Lower leg skin (tissue), 4 donors: Measurements from ENCODE around the gene TMEM184A. TPM values are rescaled to one million over a fixed set of nuclear protein-coding genes. Genes with fewer than 3 reads are reported as not detected.
A peak's percentile ranks its signal among the peaks of the same experiment; 100 is the strongest.

Source experiments
- DNase-seq, 2 donors: peaks; one replicate each; pipeline ENCODE4 v3.0.0-alpha.2; 2019; ENCODE audit warnings: low spot score in 2 of 2
- H3K4me3 ChIP-seq: fragments of 200-600 bp; sonication (generic); 2 replicates; pipeline ENCODE4 v1.5.1; 2017; ENCODE audit warnings: mild to moderate bottlenecking, low read depth; ENCODE audit not compliant: poor library complexity, severe bottlenecking
- POLR2A ChIP-seq, 2 donors: fragments of 450-650 bp; IDR thresholded peaks; one replicate each; pipeline ENCODE4 v1.6.1; 2016 to 2017; ENCODE audit warnings: antibody characterized with exemption in 2 of 2, mild to moderate bottlenecking in 1 of 2, moderate library complexity in 1 of 2
- WGBS, 2 donors: methylation state at CpG; one replicate each; pipeline ENCODE4 v1.1.5; 2018; 5-methylcytosine and 5-hydroxymethylcytosine counted together
- intact Hi-C: fragments of 100-400 bp; cut with DNase I; formaldehyde crosslinking; loops from one replicate; pipeline ENCODE4 v1.15.0; 2023; ENCODE audit warnings: low total_unique reads
- total RNA-seq, 4 donors: library from RNA; depleted of rRNA; stranded (reverse); fragments of >200 nt; gene quantifications; one replicate each; pipeline ENCODE4 v1.1.0, GENCODE V29; 2016
- TF ChIP-seq, protein P1 (sequence below), 3 donors: fragments of 450-650 bp; IDR thresholded peaks; one replicate each; pipeline ENCODE4 v1.5.1; 2016; ENCODE audit warnings: antibody characterized with exemption in 3 of 3, mild to moderate bottlenecking in 3 of 3, moderate library complexity in 2 of 3

Gene TMEM184A
- total RNA-seq, 4 donors from 2014 or later, result 70.5 to 177 (median 119) TPM

DNA sequence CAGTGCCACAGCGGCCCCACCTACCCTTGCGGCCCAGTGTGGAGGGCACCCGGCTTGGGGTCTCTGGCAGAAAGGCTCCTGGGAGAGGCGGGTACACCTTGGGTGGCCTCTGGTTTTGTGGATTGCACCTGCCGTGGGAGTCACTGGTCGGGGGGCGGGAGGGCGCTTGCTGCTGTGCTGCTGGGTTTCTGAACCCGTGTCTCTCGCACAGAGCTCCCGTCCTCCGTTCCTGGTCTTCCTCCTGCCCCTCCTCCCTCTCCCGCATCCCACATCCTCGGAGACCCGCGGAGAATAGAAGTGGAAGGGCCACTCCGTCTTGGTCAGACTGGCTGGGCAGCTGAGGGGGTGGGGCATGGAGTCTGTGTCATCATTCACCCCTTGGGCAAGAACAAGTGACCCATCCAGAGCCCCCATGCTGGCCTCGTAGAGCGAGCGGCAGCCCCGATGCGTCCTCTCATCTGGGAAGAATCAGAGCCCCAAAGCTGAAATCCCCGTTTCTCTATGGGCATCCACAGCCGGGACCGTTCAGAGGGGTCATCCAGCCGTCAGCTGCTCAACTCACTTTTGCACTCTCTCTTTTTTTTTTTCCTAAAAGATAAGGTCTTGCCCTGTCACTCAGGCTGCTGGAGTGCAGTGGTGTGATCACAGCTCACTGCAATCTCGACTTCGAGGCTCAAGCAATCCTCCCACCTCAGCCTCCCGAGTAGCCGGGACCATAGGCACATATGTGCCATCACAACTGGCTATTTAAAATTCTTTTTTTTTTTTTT, 21.5 kb downstream of the TMEM184A start:
- TF ChIP-seq, protein P1, sequence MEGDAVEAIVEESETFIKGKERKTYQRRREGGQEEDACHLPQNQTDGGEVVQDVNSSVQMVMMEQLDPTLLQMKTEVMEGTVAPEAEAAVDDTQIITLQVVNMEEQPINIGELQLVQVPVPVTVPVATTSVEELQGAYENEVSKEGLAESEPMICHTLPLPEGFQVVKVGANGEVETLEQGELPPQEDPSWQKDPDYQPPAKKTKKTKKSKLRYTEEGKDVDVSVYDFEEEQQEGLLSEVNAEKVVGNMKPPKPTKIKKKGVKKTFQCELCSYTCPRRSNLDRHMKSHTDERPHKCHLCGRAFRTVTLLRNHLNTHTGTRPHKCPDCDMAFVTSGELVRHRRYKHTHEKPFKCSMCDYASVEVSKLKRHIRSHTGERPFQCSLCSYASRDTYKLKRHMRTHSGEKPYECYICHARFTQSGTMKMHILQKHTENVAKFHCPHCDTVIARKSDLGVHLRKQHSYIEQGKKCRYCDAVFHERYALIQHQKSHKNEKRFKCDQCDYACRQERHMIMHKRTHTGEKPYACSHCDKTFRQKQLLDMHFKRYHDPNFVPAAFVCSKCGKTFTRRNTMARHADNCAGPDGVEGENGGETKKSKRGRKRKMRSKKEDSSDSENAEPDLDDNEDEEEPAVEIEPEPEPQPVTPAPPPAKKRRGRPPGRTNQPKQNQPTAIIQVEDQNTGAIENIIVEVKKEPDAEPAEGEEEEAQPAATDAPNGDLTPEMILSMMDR (IDR thresholded peaks at IDR 0.05), result no peak
- no peak for TF ChIP-seq POLR2A (IDR thresholded peaks at IDR 0.05)
- no peak overlapping the region for H3K4me3 ChIP-seq
- intact Hi-C loops, result no loop called here
- peak in 1 of 2 donors; percentile 86 for DNase-seq
- WGBS, 2 donors, result 86 to 88% methylated on average over 26 to 27 of the region's 30 CpGs

- peak in 1 of 2 donors; percentile 92 for DNase-seq
- 50 to 53% methylated on average over 20 to 21 of the region's 24 CpGs for WGBS, 2 donors
- no peak overlapping the region for H3K4me3 ChIP-seq
- intact Hi-C loops, result no loop called here
- TF ChIP-seq, protein P1 (IDR thresholded peaks at IDR 0.05), result no peak
- no peak for TF ChIP-seq POLR2A (IDR thresholded peaks at IDR 0.05)
Observed at GRCh38 chr7:1533547-1534329, 22.3 kb downstream of the TMEM184A start.

DNA sequence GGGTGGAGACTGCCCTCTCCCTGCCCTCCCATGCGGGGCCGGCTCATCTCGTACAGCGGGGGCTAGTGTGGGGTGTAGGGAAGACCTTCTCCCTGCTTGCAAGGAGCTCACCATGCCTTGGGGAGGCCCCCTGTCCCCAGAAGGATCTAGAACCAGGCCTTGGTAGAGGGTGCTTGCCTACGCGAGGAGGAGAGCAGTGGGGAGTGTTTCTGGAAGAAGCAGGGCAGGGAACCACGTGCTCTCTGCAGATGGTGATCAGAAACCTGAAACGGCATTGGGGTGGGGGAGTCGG, 22.8 kb downstream of the TMEM184A start:
- no peak for DNase-seq
- intact Hi-C loops, result no loop called here
- 16 to 18% methylated on average over 9 of the region's 9 CpGs for WGBS, 2 donors
- no peak for TF ChIP-seq POLR2A (IDR thresholded peaks at IDR 0.05)
- TF ChIP-seq, protein P1 (IDR thresholded peaks at IDR 0.05), result no peak
- no peak overlapping the region for H3K4me3 ChIP-seq

GRCh38 chr7:1532456-1533254, 23.4 kb downstream of the TMEM184A start:
- WGBS, 2 donors, result 3 to 4% methylated on average over 32 to 35 of the region's 36 CpGs
- no peak for TF ChIP-seq POLR2A (IDR thresholded peaks at IDR 0.05)
- TF ChIP-seq, protein P1 (IDR thresholded peaks at IDR 0.05), result no peak
- peak; percentile 89 to 96 for DNase-seq
- H3K4me3 ChIP-seq, result peak overlapping the region; percentile 54
- intact Hi-C loops, result no loop called here

- intact Hi-C loops, result no loop called here
- H3K4me3 ChIP-seq, result peak overlapping the region; percentile 54
- WGBS, 2 donors, result 17 to 18% methylated on average over 10 of the region's 10 CpGs
- peak in 1 of 2 donors; percentile 88 for DNase-seq
- TF ChIP-seq POLR2A (IDR thresholded peaks at IDR 0.05), result no peak
- TF ChIP-seq, protein P1 (IDR thresholded peaks at IDR 0.05), result no peak
Observed at GRCh38 chr7:1531979-1532455, 24.0 kb downstream of the TMEM184A start.
